ENCODE data around the gene TGFBR2. TPM values are rescaled to one million over a fixed set of nuclear protein-coding genes. Genes with fewer than 3 reads are reported as not detected.

TGFBR2 gene
- total RNA-seq, 1 donor from 2014 or later = 25.7 TPM

- peaks cover 41% of the 10 kb centered on the region for H3K36me3 Mint-ChIP-seq (ENCODE audit: low read depth)
- DNase-seq (ENCODE audit: low spot score) = no peak
- peaks cover 7% of the 10 kb centered on the region for H3K4me1 Mint-ChIP-seq (ENCODE audit: low read depth)
- peak overlapping the region; percentile 45 for H3K27ac Mint-ChIP-seq (ENCODE audit: unreplicated experiment)
- no peaks in the 10 kb centered on the region for H3K9me3 Mint-ChIP-seq (ENCODE audit: low read depth)
- no peaks in the 10 kb centered on the region for H3K27me3 Mint-ChIP-seq (ENCODE audit: low read depth)
- H3K4me3 Mint-ChIP-seq (ENCODE audit: unreplicated experiment) = no peak overlapping the region
- TF ChIP-seq CTCF (IDR thresholded peaks at IDR 0.05) = no peak
Measured at GRCh38 chr3:30672287-30672735, 65.9 kb downstream of the TGFBR2 start.

DNA sequence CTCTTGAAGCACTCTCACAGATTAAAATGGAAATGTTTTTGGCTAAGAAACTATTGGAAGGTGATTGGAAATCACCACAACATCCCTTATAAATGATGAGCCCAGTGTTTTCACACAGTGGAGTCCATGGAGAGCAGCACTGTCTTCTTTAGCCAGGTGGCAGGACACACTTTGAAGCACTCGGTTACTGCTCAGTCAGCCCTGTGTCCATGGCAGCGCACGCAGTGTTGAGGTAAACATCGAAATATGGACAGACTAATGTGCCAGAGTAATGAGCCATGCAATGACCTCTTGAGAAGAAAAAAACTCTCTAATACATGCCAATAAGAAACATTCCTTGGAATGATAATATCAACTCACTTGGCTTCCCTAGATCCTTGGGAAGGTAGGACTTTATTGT is 66.6 kb downstream of the TGFBR2 start:
- TF ChIP-seq CTCF (IDR thresholded peaks at IDR 0.05) = no peak
- no peak overlapping the region for H3K27ac Mint-ChIP-seq (ENCODE audit: unreplicated experiment)
- H3K36me3 Mint-ChIP-seq (ENCODE audit: low read depth) = peaks cover 43% of the 10 kb centered on the region
- no peaks in the 10 kb centered on the region for H3K27me3 Mint-ChIP-seq (ENCODE audit: low read depth)
- DNase-seq (ENCODE audit: low spot score) = no peak
- H3K9me3 Mint-ChIP-seq (ENCODE audit: low read depth) = no peaks in the 10 kb centered on the region
- peaks cover 2% of the 10 kb centered on the region for H3K4me1 Mint-ChIP-seq (ENCODE audit: low read depth)
- no peak overlapping the region for H3K4me3 Mint-ChIP-seq (ENCODE audit: unreplicated experiment)

GRCh38 chr3:30673425-30674341 is 67.3 kb downstream of the TGFBR2 start:
- no peak for DNase-seq (ENCODE audit: low spot score)
- Mint-ChIP-seq H3K4me1 (ENCODE audit: low read depth) (no peaks in the 10 kb centered on the region), H3K27ac (ENCODE audit: unreplicated experiment) (no peak overlapping the region), H3K36me3 (ENCODE audit: low read depth) (peaks cover 43% of the 10 kb centered on the region), H3K27me3 (ENCODE audit: low read depth) (no peaks in the 10 kb centered on the region), H3K4me3 (ENCODE audit: unreplicated experiment) (no peak overlapping the region), H3K9me3 (ENCODE audit: low read depth) (no peaks in the 10 kb centered on the region)
- no peak for TF ChIP-seq CTCF (IDR thresholded peaks at IDR 0.05)

DNA sequence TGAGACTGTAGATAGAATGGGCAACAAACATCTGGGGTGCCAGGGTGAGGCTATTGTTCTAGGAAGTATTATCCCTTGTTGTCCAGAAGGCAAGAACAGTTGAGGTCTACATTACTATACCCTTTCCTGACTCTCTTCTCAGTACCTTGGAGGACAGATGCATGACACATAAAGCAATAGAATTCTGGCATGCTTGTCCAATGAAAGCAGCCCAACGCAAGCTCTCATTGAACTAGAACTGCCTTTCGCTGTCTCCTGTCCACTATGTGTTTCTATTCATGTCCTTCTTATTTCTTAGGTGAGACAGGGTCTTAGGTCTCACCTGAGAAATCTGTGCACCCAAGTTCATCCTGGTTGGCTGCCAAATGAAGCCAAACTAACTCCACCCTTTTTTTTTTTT is 68.6 kb downstream of the TGFBR2 start:
- Mint-ChIP-seq H3K4me3 (ENCODE audit: unreplicated experiment) (no peak overlapping the region), H3K27me3 (ENCODE audit: low read depth) (no peaks in the 10 kb centered on the region), H3K4me1 (ENCODE audit: low read depth) (no peaks in the 10 kb centered on the region), H3K9me3 (ENCODE audit: low read depth) (no peaks in the 10 kb centered on the region), H3K36me3 (ENCODE audit: low read depth) (peaks cover 43% of the 10 kb centered on the region), H3K27ac (ENCODE audit: unreplicated experiment) (no peak overlapping the region)
- DNase-seq (ENCODE audit: low spot score) = no peak
- no peak for TF ChIP-seq CTCF (IDR thresholded peaks at IDR 0.05)

GRCh38 chr3:30675774-30676173 is 69.4 kb downstream of the TGFBR2 start:
- H3K36me3 Mint-ChIP-seq (ENCODE audit: low read depth) = peaks cover 40% of the 10 kb centered on the region
- no peak for TF ChIP-seq CTCF (IDR thresholded peaks at IDR 0.05)
- H3K9me3 Mint-ChIP-seq (ENCODE audit: low read depth) = no peaks in the 10 kb centered on the region
- H3K27me3 Mint-ChIP-seq (ENCODE audit: low read depth) = no peaks in the 10 kb centered on the region
- DNase-seq (ENCODE audit: low spot score) = no peak
- H3K4me1 Mint-ChIP-seq (ENCODE audit: low read depth) = peaks cover 7% of the 10 kb centered on the region
- no peak overlapping the region for H3K4me3 Mint-ChIP-seq (ENCODE audit: unreplicated experiment)
- H3K27ac Mint-ChIP-seq (ENCODE audit: unreplicated experiment) = no peak overlapping the region

Measured in chondrocyte (in vitro differentiated cells).